GM18867 (cell line): ENCODE measurements around the gene ZFP1.
A peak's percentile ranks its signal among the peaks of the same experiment; 100 is the strongest.

ENCODE experiments used
- ATAC-seq: cut with Tn5 transposase; IDR thresholded peaks from one replicate; pipeline ENCODE4 v1.9.1; 2021; ENCODE audit warnings: mild to moderate bottlenecking, moderate library complexity; ENCODE audit not compliant: unreplicated experiment

Gene ZFP1

DNA sequence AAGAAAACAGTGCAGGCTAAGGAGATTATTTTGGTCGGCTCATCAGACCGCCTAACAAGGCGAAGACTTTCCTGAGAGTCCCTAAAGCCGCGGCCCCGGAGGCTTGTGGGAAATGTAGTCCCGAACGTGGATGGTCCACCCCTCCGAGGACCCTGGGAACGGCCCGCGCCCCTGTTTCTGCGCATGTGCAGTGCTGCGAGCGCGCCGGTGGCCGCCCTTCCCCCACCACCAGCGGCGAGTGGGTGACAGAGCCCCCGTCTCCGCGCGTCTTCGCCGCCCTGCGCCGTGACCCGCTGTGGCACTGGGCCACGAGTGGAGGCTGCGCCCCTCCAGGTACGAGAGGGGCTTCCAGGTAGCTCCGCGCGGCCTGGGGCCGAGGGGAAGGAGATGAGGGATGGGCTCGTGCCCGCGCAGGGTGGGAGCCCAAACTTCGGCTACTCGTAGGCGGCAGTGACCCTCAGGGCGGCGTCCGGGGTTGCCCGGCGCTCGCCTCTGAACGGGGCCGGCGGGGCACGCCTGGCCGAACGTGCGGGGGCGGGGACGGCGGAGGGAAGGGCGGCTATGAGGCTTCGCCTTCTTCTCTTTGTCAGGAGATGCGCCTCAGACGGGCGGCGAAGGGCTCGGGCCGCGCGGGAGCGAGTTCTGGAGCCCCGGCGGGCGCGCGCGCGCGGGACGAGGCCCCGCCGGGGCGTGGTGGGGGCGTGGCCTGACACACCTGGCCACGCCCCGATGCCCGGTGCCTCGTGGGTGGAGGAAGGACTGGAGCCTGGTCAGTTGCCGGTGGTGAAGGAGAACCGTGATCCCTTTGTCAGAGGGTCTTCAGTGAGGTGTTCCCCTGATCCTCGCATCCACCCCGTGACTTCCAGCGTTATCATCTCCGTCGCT, at the start of gene ZFP1:
Gene ZFP1, plus strand, starts transcription at position 214 of the 885 bp plus-strand sequence. CDS start 4,428 bp downstream, outside the sequence.
- peak; percentile 85 for ATAC-seq

DNA sequence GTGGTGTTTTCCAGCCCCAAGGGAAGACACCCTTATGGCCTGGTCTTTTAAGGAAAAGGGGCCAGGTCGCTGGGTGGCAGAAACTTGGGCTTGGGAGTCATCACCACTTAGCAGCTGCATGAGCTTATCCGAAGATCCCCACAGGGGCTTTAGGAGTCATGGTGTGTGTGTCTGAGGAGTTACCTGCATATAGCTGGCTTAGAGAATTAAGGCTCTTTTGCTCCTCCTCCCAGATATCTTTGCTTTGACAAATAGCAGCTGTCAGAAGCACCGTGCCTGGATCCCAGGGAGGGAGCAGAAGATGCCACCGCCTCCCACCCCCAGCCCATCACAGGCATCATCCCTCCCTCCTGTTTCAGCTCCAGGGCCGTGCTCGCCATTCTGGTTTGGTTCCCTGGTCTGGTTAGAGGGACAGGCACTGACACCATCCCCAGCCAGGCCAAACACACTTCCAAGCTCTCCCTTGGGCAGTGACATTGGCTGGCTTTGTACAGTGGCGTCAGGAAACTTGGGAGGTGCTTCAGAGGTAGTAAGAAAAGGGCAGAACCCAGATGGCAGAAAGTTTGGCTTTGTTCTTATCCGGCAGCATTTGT, 49.2 kb upstream of the ZFP1 start:
- ATAC-seq, result no peak

DNA sequence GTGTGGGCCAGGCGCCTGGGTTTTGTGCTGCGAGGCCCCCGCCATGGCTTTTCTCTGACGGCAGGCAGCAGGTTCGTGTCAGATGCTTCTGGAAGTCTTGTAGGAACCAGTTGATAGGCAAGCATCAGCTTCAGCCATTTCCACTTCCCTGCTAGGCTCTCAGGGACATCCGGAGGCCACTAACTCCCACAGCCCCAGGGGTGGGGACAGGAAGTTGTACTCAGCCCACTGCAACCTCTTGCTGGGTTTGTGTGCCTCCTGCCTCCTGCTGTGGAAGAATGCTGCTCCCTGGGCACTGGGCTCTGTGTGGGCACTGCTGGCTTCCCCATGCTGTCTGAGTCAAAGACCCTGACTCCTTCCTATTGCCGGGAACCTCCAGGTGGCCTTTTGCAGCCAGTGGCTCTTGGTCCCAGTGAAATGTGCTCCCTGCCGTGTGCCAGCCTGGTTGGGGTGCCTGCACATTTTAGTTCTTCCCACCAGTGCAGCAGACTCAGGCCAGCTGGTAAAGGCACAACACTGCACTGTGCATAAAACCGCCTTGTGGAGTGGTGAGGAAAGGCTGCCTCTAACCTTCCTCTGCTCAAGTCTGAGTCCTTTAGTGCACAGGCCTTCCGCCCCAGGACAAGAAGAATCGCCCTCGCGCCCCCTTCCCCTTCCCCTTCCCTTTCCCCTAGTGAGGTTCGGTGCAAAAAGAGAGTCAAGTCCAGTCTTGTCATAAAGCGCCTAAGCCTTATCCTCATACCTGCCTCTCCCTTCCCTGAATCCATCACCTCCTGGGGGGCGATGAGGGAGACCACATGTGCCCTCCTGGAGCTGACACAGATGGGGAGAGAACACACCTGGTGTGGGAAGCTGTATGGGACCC, 48.4 kb upstream of the ZFP1 start:
- ATAC-seq, result no peak

DNA sequence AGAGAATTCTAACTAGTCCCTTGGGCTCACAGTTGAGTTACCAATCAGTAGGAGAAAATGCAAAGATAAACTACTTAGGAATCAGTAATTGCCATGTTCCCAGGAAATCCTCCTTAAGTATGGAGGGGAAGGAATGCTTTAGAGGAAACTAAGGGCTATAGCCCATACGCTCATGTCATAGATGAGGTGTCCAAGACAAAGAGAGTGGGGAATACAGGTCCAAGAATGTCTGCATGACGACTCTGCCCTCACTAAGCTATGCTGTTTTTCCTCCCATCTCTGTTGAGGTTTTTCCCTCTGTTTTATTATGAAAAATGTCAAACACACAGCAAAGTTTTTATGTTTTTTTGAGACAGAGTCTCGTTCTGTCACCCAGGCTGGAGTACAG, 47.7 kb upstream of the ZFP1 start:
- no peak for ATAC-seq

DNA sequence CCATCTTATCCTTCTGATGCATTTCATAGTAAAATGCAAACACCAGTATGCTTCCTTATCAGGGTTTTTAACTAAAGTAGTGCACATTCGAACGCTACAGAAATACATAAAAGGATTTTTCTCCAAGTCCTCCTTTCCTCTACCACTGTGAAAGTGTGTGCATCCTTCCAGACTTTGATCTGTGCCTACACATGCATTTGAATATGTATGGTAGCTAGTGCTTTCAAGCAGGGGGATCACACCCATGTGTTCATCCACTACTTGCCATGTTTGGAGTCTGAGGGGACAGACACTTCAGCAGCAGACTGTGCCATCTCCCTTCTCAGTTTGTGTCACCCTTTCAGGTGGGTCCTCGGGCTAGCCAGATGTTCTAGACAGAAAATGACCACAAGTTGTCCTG, 46.7 kb upstream of the ZFP1 start:
- no peak for ATAC-seq

DNA sequence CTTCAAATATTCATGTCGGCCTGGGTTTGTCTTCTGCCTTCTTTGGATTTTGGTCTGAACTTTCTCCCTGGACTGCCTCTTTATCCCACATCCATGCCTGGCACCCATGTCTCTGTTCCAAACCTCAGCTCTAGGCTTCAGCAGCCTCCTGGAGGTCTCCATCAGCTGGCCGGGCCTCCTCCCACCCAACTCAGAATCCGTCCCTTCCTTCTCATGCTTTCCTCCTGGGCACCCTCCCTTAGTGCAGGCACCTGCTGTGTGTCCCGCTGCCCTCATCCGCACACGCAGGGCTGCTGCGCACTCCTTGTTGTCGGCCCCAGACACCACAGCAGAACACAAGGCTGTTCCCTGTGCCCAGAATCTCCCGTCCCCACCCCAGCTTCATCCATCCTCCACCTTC, 45.7 kb upstream of the ZFP1 start:
- ATAC-seq, result no peak

DNA sequence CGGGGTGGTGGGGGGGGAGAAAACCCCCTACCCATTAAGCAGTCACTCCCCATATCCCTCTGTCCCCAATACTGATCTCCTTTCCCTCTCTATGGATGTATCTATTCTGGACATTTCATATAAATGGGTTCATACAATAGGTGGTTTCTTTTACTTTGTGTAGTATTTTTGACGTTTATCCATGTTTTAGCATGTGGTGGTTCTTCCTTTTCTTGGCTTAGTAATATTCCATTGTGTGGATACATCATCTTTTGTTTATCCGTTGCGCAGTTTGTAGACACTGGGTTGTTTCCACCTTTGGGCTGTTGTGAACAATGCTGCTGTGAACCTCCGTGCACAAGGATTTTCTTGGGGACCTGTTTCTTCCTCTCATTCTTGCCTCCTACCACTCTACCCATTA, 44.3 kb upstream of the ZFP1 start:
- no peak for ATAC-seq

DNA sequence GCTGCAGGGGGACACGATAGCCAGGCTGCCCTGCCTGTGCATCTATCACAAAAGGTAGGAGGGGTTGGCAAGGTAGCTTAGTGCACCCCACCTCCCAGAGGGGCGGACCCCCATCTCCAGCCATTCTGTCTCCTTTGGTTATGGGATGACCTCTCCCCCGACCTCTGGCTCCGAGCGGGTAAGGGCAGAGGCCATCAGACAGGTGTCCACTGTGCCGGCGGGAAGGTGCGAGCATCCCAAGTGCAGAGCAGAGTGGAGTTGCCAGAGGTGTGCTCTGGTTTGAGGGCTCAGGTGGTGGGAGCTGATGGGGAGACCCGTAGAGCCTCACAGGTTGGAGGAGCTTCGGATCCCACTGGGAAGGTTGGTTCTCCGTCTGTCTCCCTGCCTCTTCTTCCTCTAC, 43.5 kb upstream of the ZFP1 start:
- ATAC-seq, result no peak

DNA sequence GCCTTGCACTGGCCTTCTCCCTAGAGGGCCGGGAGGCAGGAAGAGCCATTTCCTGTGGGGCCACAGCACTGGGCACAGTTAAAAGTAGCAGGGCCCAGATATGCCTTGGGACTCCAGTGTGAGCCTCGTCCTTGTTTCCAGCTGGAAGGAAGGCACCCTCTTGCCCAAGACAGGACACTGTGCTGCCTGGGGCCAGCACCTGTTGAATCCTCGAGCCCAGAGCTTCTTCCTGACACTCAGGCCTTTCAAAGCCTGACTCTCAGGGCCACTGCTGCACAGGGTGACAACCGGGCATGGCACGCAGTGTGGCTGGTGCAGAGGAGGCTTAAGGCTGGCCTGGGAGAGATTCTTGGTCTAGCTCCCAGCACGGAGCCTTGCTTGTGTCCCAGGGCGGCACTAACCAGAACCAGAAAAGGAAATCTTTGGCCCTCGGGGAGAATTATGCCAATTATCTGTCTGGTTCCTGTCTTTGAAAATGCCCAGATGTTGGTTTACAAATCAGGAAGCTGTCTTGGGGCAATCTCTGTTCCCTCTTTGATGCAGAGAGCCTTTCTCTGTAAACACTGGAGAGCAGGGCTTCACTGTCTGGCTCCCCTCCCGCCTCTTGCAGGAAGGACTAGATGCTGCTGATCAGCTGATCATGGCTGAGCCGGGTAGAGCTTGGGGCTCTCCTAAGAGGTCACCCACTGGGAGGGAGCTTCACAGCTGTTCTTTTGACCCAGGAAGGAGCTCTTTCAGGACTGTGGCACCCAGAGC, 42.8 kb upstream of the ZFP1 start:
- ATAC-seq, result no peak

DNA sequence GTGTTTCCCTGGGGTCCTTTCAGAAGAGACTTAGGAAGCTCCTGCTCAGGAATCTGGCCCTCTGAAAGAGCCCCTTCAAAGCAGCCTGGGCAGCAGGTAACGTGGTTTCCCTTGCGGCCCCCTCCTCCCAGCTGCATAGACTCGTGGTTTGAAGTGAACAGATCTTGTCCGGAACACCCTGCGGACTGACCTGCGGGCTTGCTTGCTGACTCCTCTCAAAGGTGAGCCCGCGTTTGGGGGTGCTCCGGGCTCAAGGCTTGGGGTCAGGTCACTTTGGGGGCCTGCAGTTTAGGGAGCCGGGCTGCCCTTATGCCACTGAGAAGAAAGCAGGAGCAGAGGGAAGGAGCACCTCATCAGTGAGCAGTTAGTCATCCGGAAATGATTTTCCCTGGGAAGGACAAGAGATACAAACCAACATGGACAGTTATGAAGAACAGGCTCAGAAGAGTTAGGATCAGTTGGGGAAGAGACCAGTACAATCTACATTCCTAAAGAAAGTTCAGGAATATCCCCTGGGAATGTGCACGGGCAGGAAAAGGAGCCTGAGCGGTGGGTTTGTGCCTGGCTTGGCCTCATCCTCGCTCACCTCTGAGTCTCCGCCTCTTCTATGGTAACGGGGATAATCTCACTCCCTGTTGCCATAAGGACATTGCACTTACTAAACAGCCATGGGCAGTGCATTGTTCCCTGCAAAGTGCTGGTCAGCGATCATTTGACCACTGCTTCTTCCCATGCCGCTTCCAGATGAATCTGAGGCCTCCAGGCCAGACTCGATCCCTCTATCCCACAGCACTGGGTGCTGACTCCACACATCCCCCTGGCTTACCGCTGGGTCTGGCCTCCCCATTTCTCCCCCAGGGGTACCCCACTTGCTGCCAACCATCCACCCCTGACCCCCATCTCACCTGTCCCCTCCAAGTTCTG, 41.7 kb upstream of the ZFP1 start:
- no peak for ATAC-seq

DNA sequence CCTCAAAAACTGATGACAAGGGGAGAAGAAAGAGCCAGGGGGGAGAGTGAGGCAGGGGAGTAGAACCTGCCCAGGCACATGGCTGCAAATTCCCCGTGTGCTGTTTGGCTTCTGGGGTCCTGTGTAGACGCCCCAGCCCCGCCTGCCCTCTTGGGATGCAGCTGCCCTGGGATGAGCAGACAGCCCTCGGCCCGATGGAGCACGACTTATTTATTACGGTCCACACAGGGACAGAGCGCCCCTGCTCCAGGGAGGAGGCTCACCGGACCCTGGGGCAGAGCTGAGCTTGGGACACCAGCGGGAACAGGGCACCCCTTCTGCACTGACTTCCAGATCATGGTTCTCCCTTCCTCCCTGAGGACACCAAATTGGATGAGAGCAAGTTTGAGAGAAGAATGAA, 40.8 kb upstream of the ZFP1 start:
- no peak for ATAC-seq

DNA sequence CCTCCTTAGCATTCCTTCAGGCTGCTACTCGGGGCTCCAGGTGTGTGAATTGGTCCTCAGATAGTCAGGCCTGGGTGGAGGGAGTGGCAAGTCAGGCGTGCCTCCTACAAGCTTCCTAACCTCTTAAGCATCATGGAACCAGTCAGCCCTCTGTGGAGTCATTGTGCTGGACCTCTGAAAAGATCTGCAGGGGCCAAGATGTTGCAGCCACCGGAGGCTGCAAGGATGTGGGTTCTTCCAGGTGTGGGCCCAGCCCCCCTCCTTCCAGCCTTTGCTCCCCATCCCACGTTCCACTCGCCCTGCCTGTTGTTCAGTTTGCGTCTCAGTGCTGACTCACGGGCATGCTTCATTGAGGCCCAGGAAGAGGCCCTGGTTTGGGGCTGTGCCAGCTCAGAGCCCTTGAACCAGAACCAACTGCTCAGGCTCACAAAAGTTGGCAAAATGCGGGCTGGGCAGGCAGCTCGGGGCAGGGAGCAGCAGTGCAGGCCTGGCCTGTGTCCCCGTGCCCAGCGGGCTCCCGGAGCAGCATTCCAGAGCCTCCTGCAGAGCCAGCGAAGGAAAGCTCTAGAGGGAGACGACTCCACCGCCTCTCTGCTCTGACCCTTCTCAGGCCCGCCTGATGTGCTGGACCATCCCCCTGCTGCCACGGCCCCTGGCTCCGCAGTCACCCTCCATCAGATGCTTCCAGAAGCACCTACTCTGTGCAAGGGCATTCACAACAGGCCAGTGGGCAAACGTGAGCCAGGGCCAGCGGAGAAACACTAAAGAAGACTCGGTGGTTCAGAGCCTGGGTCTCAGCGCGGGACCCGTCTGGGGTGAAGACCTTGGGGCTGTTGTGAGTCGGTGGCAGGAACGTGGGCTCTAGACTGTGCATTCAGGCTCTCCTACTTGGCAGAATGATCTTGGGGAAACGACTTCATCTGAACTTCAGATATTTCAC, 39.3 kb upstream of the ZFP1 start:
- peak; percentile 36 for ATAC-seq

DNA sequence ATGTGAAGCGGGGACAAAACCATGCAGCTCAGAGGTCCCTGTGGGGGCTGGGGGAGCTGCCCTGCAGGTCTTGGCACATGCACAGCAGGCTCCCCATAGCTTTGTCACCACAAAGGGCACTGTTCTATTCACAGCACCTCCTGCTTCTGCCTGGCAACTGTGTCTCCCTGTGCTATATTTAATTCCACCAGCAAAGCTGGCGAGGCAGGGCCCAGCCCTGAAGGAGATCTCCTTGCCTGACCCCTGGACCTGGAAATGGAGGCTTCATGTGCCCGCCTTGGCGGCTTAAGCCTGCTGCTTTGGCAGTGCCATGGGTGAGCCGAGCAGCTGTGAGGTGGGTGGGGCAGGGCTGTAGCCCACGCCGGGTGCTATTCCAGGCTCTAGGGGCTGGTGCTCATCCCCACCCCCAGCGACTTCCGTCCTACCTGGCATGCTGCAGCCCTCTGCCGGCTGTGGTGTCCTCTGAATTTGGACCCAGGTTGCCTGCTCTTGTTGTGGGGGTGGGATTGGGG, 38.5 kb upstream of the ZFP1 start:
- no peak for ATAC-seq

DNA sequence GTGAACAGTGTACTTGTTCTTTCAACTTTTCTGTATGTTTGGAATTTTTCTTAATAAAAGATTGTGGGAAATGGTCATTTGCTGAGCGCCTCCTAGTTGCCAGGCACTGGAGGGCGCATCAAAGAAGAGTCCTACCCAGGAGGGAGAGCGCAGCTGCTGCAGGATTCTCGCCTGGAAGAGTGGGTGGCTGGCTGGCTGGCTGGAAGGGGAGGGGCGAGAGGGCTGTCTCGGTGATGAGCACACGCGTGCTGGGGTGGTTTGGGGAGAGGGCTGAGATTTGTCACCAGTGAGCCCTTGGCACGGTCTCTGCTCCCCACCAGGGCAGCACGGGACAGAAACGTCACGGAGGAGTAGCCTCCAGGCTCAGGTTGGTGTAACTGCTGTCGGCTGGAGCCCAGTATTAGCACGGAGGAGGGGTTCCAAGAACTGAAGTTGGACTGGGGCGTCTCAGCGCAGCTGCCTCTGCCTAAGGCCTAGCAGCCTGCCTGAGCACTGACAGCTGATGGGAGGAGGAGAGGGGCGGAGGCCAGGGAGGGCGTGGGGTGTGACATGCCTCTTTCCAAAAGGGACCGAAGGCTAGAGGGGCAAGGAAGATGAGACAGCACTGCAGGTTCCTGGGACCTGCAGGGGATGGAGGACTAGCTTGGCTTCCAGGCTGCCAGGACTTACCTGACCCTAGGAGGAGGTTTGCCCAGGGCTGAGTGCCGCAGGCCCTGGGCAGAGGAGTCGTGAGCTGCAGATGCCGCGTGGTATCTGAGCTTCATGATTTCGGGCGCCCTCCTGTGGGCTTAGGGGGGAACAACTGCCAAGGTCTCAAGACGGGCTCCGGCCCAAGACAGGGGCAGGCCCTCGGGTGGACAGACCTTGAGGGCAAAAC, 37.4 kb upstream of the ZFP1 start:
- peak; percentile 84 for ATAC-seq

DNA sequence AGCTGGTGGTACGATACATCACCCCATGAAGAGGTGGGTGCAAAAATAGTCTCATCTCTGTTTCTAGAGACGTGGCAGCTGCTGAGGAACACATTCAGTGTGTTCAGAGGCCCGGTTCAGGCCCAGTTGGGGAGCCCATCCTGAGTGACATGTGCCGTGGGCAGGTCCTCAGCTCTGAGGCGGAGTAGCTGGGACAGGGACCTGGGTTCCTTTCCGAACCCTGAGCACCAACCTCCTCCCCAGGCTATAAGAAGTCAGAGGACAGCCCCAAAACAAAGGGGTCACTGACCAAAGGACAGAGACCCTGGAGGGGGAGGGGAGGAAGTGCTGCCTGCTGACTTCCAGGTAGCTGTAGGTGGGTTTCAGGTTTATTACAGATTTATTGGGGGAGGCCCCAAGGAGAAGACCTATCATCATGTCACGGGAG, 36.8 kb upstream of the ZFP1 start:
- no peak for ATAC-seq

DNA sequence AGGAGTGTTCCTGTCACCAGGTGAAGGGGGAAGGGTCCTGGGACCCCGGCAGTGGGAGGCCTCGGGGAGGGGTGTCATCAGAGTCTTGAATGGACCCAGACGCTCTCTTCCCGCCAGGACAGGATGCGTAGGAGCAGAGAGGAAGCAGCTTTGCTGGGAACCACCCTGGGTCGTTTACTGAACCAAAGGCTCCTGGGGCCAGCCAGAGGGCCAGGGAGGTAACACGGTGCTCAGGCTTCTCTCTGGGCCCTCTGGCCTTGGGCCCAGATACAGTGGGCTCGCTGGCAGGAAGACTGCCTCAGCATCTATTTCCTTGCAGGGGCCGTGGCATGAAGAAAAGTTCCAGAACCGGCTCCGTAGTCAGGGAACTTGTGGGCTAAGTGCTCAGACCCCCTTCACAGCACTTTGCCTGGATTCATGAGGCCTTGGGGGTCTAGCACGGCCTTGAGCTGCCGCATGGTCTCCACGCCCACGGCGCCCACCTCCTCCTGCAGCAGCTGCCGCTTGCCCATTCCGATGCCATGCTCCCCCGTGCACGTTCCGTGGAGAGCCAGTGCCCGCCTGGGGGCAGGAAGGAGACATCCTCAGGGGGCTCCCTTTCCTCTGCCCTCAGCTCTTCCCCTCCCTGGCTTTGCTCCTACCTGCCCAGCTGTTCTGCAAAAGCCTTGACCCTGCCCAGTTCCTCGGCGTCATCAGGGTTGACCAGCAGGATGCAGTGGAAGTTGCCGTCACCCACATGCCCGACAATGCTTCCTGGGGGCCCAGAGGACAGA, 36.2 kb upstream of the ZFP1 start:
- ATAC-seq, result no peak
